Frontal cortex (tissue), 4 donors: Measurements from ENCODE around the gene NCKAP5. TPM values are rescaled to one million over a fixed set of nuclear protein-coding genes. Genes with fewer than 3 reads are reported as not detected.
"Not testable (repeated sequence)": the region's sequence is repeated elsewhere in the genome, so short reads cannot be mapped to it uniquely, and the experiment has no call there.

Experiments
- DNase-seq, 2 donors: peaks; one replicate each; pipeline ENCODE4 v3.0.0; 2012; ENCODE audit warnings: low spot score in 2 of 2
- FAIRE-seq: peaks from 2 replicates; lab custom pipeline; 2012; peaks lifted over from hg19 to GRCh38; lab: Jason Lieb, UNC
- total RNA-seq: library from RNA; depleted of rRNA; stranded (reverse); fragments of >200 nt; gene quantifications from one replicate; pipeline ENCODE4 v1.2.3, GENCODE V29; 2014
- donor health status: control.
- donor health status: control.
- donor health status: control.

NCKAP5 gene
- total RNA-seq, 1 donor from 2014 or later = 9.0 TPM

GRCh38 chr2:132815516-132815915 is 752.7 kb downstream of the NCKAP5 start:
- no peak for DNase-seq
- no peak for FAIRE-seq

- FAIRE-seq = no peak
- no peak for DNase-seq
Measured at GRCh38 chr2:132814651-132815050, 753.6 kb downstream of the NCKAP5 start.

GRCh38 chr2:132813422-132813821 is 754.8 kb downstream of the NCKAP5 start:
- FAIRE-seq (no peak), DNase-seq (no peak)

GRCh38 chr2:132811148-132811915 is 756.9 kb downstream of the NCKAP5 start:
- FAIRE-seq (no peak), DNase-seq (no peak)

- FAIRE-seq, DNase-seq: not testable (repeated sequence)
Measured at GRCh38 chr2:132809962-132810361, 758.3 kb downstream of the NCKAP5 start.

GRCh38 chr2:132804051-132804450 is 764.2 kb downstream of the NCKAP5 start:
- FAIRE-seq = no peak
- no peak for DNase-seq

- DNase-seq = no peak
- no peak for FAIRE-seq
Measured at GRCh38 chr2:132798341-132798740, 769.9 kb downstream of the NCKAP5 start.

GRCh38 chr2:132797556-132797955 is 770.7 kb downstream of the NCKAP5 start:
- DNase-seq (no peak), FAIRE-seq (no peak)

- FAIRE-seq = no peak
- DNase-seq = no peak
Measured at GRCh38 chr2:132797071-132797470, 771.2 kb downstream of the NCKAP5 start.

GRCh38 chr2:132795220-132795619 is 773.0 kb downstream of the NCKAP5 start:
- FAIRE-seq (no peak), DNase-seq (no peak)

GRCh38 chr2:132793532-132793931 is 774.7 kb downstream of the NCKAP5 start:
- DNase-seq (no peak), FAIRE-seq (no peak)

- DNase-seq (no peak), FAIRE-seq (no peak)
Measured at GRCh38 chr2:132790207-132790785, 778.0 kb downstream of the NCKAP5 start.

GRCh38 chr2:132789066-132789465 is 779.2 kb downstream of the NCKAP5 start:
- FAIRE-seq (no peak), DNase-seq (no peak)

- FAIRE-seq (no peak), DNase-seq (no peak)
Measured at GRCh38 chr2:132788310-132788838, 779.9 kb downstream of the NCKAP5 start.

GRCh38 chr2:132783883-132784282 is 784.4 kb downstream of the NCKAP5 start:
- no peak for DNase-seq
- FAIRE-seq = no peak

GRCh38 chr2:132782176-132782783 is 786.0 kb downstream of the NCKAP5 start:
- DNase-seq = no peak
- no peak for FAIRE-seq

- DNase-seq (no peak), FAIRE-seq (no peak)
Measured at GRCh38 chr2:132780651-132781050, 787.6 kb downstream of the NCKAP5 start.

- FAIRE-seq (no peak), DNase-seq (no peak)
Measured at GRCh38 chr2:132779206-132779721, 789.0 kb downstream of the NCKAP5 start.

- no peak for FAIRE-seq
- no peak for DNase-seq
Measured at GRCh38 chr2:132776287-132776686, 792.0 kb downstream of the NCKAP5 start.

GRCh38 chr2:132774189-132774588 is 794.1 kb downstream of the NCKAP5 start:
- FAIRE-seq = no peak

GRCh38 chr2:132773331-132773730 is 794.9 kb downstream of the NCKAP5 start:
- no peak for DNase-seq
- FAIRE-seq = no peak

More at GRCh38 chr2:132774189-132774588, 794.1 kb downstream of the NCKAP5 start:
- no peak for DNase-seq
